ENCODE results near the gene ZKSCAN1. TPM values are rescaled to one million over a fixed set of nuclear protein-coding genes. Genes with fewer than 3 reads are reported as not detected.
"Not testable (repeated sequence)": the region's sequence is repeated elsewhere in the genome, so short reads cannot be mapped to it uniquely, and the experiment has no call there.

Gene ZKSCAN1
- total and polyA plus RNA-seq, 2 experiments from 2014 or later = 22.3 to 33.7 TPM

DNA sequence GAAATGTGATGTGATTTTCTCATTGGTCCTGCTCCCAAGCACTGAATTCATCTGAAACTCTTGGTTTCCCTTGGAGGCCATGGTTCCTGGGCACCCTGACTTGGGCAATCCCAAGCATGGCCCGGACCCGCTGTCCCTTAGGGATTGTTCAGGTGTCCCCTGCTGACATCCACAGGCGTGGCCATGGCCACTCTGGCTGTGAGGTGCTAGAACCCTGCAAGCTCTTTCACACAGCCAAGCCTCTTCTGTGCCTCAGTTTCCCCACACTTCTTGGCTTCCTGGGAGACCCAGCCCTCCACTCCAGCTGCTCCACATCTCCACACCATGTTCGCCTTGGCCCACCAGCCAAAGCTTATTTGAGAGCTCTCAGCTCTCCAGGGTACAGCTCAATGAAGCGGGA lies 27.6 kb upstream of the ZKSCAN1 start:
- Histone ChIP-seq H3K4me1 (ENCODE audit: low read depth) (no peaks in the 10 kb centered on the region), H3K9me3 (ENCODE audit: low read depth) (no peaks in the 10 kb centered on the region), H3K36me3 (no peaks in the 10 kb centered on the region), H3K27ac (no peak overlapping the region), H3K27me3 (peaks cover 4% of the 10 kb centered on the region), H3K4me3 (no peak overlapping the region)
- TF ChIP-seq, protein P1, sequence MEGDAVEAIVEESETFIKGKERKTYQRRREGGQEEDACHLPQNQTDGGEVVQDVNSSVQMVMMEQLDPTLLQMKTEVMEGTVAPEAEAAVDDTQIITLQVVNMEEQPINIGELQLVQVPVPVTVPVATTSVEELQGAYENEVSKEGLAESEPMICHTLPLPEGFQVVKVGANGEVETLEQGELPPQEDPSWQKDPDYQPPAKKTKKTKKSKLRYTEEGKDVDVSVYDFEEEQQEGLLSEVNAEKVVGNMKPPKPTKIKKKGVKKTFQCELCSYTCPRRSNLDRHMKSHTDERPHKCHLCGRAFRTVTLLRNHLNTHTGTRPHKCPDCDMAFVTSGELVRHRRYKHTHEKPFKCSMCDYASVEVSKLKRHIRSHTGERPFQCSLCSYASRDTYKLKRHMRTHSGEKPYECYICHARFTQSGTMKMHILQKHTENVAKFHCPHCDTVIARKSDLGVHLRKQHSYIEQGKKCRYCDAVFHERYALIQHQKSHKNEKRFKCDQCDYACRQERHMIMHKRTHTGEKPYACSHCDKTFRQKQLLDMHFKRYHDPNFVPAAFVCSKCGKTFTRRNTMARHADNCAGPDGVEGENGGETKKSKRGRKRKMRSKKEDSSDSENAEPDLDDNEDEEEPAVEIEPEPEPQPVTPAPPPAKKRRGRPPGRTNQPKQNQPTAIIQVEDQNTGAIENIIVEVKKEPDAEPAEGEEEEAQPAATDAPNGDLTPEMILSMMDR (IDR thresholded peaks at IDR 0.05; ENCODE audit: low read depth, low read length) = no peak
- no peak for DNase-seq (ENCODE audit: low read depth in 1 of 2, low spot score in 1 of 2)

- no peaks in the 10 kb centered on the region for H3K4me1 ChIP-seq (ENCODE audit: low read depth)
These were observed 24.9 kb upstream of the ZKSCAN1 start for GRCh38 chr7:99990460-99990852.

GRCh38 chr7:99991543-99991942 lies 23.9 kb upstream of the ZKSCAN1 start:
- not testable (repeated sequence) for H3K9me3 ChIP-seq (ENCODE audit: low read depth); H3K4me1 ChIP-seq (ENCODE audit: low read depth); H3K36me3 ChIP-seq; H3K4me3 ChIP-seq; DNase-seq (ENCODE audit: low read depth in 1 of 2, low spot score in 1 of 2); H3K27me3 ChIP-seq; H3K27ac ChIP-seq

More at GRCh38 chr7:99990460-99990852, 24.9 kb upstream of the ZKSCAN1 start:
- no peaks in the 10 kb centered on the region for H3K9me3 ChIP-seq (ENCODE audit: low read depth)
- TF ChIP-seq, protein P1 (IDR thresholded peaks at IDR 0.05; ENCODE audit: low read depth, low read length) = no peak
- DNase-seq (ENCODE audit: low read depth in 1 of 2, low spot score in 1 of 2) = no peak
- peaks cover 4% of the 10 kb centered on the region for H3K27me3 ChIP-seq
- H3K27ac ChIP-seq = no peak overlapping the region
- H3K36me3 ChIP-seq = no peaks in the 10 kb centered on the region
- peak overlapping the region; percentile 13 for H3K4me3 ChIP-seq

- Histone ChIP-seq H3K27me3 (peaks cover 4% of the 10 kb centered on the region), H3K27ac (no peak overlapping the region), H3K4me1 (ENCODE audit: low read depth) (no peaks in the 10 kb centered on the region), H3K9me3 (ENCODE audit: low read depth) (no peaks in the 10 kb centered on the region), H3K4me3 (no peak overlapping the region), H3K36me3 (no peaks in the 10 kb centered on the region)
- no peak for DNase-seq (ENCODE audit: low read depth in 1 of 2, low spot score in 1 of 2)
- TF ChIP-seq, protein P1 (IDR thresholded peaks at IDR 0.05; ENCODE audit: low read depth, low read length) = no peak
These were observed 22.9 kb upstream of the ZKSCAN1 start for GRCh38 chr7:99992330-99993038.

GRCh38 chr7:99994819-99995218 lies 20.6 kb upstream of the ZKSCAN1 start:
- no peaks in the 10 kb centered on the region for H3K36me3 ChIP-seq
- H3K4me3 ChIP-seq = no peak overlapping the region
- H3K4me1 ChIP-seq (ENCODE audit: low read depth) = no peaks in the 10 kb centered on the region
- H3K27ac ChIP-seq = no peak overlapping the region
- no peak for DNase-seq (ENCODE audit: low read depth in 1 of 2, low spot score in 1 of 2)
- H3K9me3 ChIP-seq (ENCODE audit: low read depth) = no peaks in the 10 kb centered on the region
- no peaks in the 10 kb centered on the region for H3K27me3 ChIP-seq
- TF ChIP-seq, protein P1 (IDR thresholded peaks at IDR 0.05; ENCODE audit: low read depth, low read length) = no peak

DNA sequence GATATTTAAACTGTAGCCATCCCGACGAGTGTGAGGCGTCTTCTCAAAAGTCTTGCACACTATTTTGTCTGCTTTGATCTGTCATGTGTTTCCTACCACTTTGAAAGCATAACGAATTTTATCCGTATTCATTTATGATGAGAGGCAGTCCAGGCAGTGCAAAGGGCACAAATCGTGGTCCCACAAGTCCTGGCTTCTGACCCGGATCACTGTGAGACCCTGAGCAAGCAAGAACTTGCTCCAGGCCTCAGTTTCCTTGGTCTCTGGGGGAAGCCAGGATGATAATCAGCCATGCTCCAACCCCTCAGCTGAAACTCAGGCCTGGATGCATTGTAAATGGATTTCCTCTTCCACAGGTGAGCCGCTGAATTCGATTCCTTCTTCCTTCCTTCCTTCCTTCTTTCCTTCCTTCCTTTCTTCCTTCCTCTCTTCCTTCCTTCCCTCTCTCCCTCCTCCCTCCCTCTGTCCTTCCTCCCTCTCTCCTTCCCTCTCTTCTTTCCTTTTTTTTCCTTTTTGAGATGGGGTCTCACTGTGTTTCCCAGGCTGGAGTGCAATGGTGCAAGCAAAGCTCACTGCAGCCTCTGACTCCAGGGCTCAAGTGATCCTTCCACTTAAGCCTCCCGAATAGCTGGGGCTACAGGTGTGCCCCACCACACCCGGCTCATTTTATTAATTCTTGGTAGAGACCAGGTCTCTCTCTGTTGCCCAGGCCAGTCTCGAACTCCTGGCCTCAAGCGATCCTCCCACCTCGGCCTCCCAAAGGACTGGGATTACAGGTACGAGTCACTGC lies 18.4 kb upstream of the ZKSCAN1 start:
- Histone ChIP-seq H3K27ac (peak overlapping the region; percentile 43), H3K36me3 (no peaks in the 10 kb centered on the region), H3K27me3 (no peaks in the 10 kb centered on the region), H3K4me1 (ENCODE audit: low read depth) (no peaks in the 10 kb centered on the region), H3K4me3 (no peak overlapping the region), H3K9me3 (ENCODE audit: low read depth) (no peaks in the 10 kb centered on the region)
- TF ChIP-seq, protein P1 (IDR thresholded peaks at IDR 0.05; ENCODE audit: low read depth, low read length) = no peak
- no peak for DNase-seq (ENCODE audit: low read depth in 1 of 2, low spot score in 1 of 2)

Data from cardiac muscle cell (in vitro differentiated cells and primary cell).